K562 (cell line): ENCODE measurements around the gene SLC22A12.

Source experiments
- CHD4 ChIP-seq: fragments of 200-600 bp; sonication (generic); IDR thresholded peaks from 3 replicates; pipeline ENCODE4 v1.6.1; 2012; ENCODE audit warnings: low read depth, mild to moderate bottlenecking, mixed read lengths, low read length, inconsistent platforms; ENCODE audit not compliant: insufficient read depth, insufficient replicate concordance, poor library complexity, severe bottlenecking
- CTCF ChIP-seq, 3 experiments: IDR thresholded peaks in 2 of 3; conservative IDR thresholded peaks in 1 of 3; 2 replicates each; pipeline ENCODE4 v1.5.1; 2011 to 2012; ENCODE audit warnings: low read length in 3 of 3, mild to moderate bottlenecking in 3 of 3, control low read depth in 2 of 3, improper control_type of control experiment in 1 of 3, inconsistent platforms in 1 of 3, low read depth in 1 of 3, mixed read lengths in 1 of 3, moderate library complexity in 1 of 3; ENCODE audit not compliant: insufficient read depth in 2 of 3
- MAFK ChIP-seq: IDR thresholded peaks from 2 replicates; pipeline ENCODE4 v1.6.1; 2011; ENCODE audit warnings: low read length, improper control_type of control experiment
- MEF2A ChIP-seq: IDR thresholded peaks from 2 replicates; pipeline ENCODE4 v1.6.1; 2011; ENCODE audit warnings: low read depth, mild to moderate bottlenecking, low read length, moderate library complexity; ENCODE audit not compliant: control insufficient read depth
- NCOA4 ChIP-seq: fragments of 450-650 bp; IDR thresholded peaks from 2 replicates; pipeline ENCODE4 v1.6.1; 2018; ENCODE audit warnings: mild to moderate bottlenecking; ENCODE audit not compliant: partially characterized antibody
- POLR2A ChIP-seq: fragments of 450-650 bp; conservative IDR thresholded peaks from 2 replicates; pipeline ENCODE4 v1.6.1; 2016
- POLR2AphosphoS5 ChIP-seq: IDR thresholded peaks from 2 replicates; pipeline ENCODE4 v1.6.1; 2011; ENCODE audit warnings: mild to moderate bottlenecking, low read depth, low read length, moderate library complexity; ENCODE audit not compliant: control insufficient read depth, insufficient read depth
- SETDB1 ChIP-seq: IDR thresholded peaks from one replicate; pipeline ENCODE4 v1.6.1; 2012; ENCODE audit warnings: low read length, control low read depth, inconsistent platforms
- ZNF121 ChIP-seq: sonication (generic); formaldehyde crosslinking; conservative IDR thresholded peaks from 2 replicates; pipeline ENCODE4 v1.8.0; 2022; ENCODE audit warnings: missing genetic modification reagents
- ZNF217 ChIP-seq: sonication (generic); formaldehyde crosslinking; IDR thresholded peaks from 2 replicates; pipeline ENCODE4 v1.8.0; 2022; ENCODE audit warnings: mild to moderate bottlenecking, missing genetic modification reagents
- ZNF224 ChIP-seq: sonication (generic); formaldehyde crosslinking; IDR thresholded peaks from 2 replicates; pipeline ENCODE4 v1.8.0; 2022; ENCODE audit warnings: mild to moderate bottlenecking, missing genetic modification reagents
- ZNF384 ChIP-seq: IDR thresholded peaks from 2 replicates; pipeline ENCODE4 v1.6.1; 2012; ENCODE audit warnings: low read depth, low read length, improper control_type of control experiment
- TF ChIP-seq, protein P1 (sequence below): fragments of 450-650 bp; formaldehyde crosslinking; IDR thresholded peaks from 2 replicates; pipeline ENCODE4 v1.4.0; 2022; ENCODE audit warnings: missing genetic modification characterization

DNA sequence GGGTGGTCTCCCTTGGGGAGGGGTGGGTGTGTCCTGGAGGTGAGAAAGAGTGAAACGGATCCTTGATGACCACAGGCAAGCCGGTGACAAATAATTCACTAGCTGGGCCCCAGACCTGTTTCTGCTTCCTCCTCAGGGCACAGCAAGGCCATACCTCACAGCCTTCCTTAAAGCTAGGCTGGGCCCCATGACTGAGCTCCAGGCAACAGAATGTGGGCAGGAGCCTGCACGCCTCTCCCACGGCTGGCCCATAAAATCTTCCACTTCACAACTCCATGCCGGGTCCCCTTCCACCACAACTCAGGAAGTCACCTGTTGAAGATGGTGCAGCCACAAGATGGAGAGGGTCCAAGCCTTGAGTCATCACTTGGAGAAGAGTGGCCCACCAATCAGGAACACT, 23.9 kb downstream of the SLC22A12 start:
- TF ChIP-seq MEF2A (no peak), ZNF384 (no peak), POLR2A (no peak), CHD4 (no peak), MAFK (no peak), ZNF224 (CRISPR knock-in tag) (no peak), CTCF (IDR thresholded peaks at IDR 0.05 in 2 of 3, conservative IDR thresholded peaks at IDR 0.05 in 1 of 3; ENCODE audit: insufficient read depth in 2 of 3, low read depth in 1 of 3, low read length in 3 of 3) (no peak), ZNF217 (CRISPR knock-in tag) (no peak), ZNF121 (no peak), SETDB1 (no peak), POLR2AphosphoS5 (no peak), NCOA4 (no peak)
- TF ChIP-seq, protein P1, sequence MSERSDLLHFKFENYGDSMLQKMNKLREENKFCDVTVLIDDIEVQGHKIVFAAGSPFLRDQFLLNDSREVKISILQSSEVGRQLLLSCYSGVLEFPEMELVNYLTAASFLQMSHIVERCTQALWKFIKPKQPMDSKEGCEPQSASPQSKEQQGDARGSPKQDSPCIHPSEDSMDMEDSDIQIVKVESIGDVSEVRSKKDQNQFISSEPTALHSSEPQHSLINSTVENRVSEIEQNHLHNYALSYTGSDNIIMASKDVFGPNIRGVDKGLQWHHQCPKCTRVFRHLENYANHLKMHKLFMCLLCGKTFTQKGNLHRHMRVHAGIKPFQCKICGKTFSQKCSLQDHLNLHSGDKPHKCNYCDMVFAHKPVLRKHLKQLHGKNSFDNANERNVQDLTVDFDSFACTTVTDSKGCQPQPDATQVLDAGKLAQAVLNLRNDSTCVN: no peak
